ENCODE data around the gene MYOM3.

The MYOM3 gene

DNA sequence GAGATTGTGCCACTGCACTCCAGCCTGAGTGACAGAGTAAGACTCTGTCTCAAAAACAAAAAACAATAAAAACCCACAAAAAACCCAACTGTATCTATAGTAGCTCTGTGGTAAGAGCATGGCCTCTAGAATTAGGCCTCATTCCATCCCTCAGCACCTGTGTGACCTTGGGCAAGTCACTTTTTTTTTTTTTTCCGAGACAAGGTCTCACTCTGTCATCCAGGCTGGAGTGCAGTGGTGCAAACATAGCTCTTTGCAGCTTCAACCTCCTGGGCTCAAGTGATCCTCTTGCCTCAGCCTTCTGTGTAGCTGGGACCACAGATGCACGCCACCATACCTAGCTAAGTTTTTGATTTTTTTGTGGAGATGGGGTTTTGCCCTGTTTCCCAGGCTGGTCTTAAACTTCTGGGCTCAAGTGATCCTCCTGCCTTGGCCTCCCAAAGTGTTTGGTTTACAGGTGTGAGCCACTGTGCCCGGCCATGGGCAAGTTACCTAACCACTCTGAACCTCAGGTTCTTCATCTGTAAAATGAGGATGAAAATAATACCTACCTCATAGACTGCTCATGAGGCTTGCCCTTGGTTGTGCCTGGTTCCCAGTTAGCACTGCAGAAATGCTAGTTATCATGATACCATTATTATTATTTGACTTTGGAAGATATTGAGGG, 15.3 kb upstream of the MYOM3 start:
- DNase-seq (ENCODE audit: low read depth) = no peak

DNA sequence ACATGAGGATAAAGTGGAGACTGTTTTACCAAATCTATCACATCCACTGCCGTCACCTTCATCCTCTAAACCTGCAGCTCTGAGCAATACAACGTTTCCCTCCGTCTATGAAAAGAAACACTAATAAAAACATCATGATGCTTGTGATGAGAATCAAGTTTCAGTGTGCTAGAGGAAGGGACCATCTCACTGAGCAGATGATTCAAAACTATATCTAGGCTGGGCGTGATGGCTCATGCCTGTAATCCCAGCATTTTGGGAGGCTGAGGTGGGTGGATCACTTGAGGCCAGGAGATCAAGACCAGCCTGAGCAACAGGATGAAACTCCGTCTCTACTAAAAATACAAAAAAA, 14.7 kb upstream of the MYOM3 start:
- DNase-seq (ENCODE audit: low read depth) = no peak
- TF ChIP-seq, protein P1, sequence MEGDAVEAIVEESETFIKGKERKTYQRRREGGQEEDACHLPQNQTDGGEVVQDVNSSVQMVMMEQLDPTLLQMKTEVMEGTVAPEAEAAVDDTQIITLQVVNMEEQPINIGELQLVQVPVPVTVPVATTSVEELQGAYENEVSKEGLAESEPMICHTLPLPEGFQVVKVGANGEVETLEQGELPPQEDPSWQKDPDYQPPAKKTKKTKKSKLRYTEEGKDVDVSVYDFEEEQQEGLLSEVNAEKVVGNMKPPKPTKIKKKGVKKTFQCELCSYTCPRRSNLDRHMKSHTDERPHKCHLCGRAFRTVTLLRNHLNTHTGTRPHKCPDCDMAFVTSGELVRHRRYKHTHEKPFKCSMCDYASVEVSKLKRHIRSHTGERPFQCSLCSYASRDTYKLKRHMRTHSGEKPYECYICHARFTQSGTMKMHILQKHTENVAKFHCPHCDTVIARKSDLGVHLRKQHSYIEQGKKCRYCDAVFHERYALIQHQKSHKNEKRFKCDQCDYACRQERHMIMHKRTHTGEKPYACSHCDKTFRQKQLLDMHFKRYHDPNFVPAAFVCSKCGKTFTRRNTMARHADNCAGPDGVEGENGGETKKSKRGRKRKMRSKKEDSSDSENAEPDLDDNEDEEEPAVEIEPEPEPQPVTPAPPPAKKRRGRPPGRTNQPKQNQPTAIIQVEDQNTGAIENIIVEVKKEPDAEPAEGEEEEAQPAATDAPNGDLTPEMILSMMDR (conservative IDR thresholded peaks at IDR 0.05; ENCODE audit: low read depth, low read length) = no peak
- no peak overlapping the region for H3K4me3 ChIP-seq (ENCODE audit: low read depth, low read length)

More for the DNA sequence above, 15.3 kb upstream of the MYOM3 start:
- no peak overlapping the region for H3K4me3 ChIP-seq (ENCODE audit: low read depth, low read length)
- TF ChIP-seq, protein P1 (conservative IDR thresholded peaks at IDR 0.05; ENCODE audit: low read depth, low read length) = no peak

DNA sequence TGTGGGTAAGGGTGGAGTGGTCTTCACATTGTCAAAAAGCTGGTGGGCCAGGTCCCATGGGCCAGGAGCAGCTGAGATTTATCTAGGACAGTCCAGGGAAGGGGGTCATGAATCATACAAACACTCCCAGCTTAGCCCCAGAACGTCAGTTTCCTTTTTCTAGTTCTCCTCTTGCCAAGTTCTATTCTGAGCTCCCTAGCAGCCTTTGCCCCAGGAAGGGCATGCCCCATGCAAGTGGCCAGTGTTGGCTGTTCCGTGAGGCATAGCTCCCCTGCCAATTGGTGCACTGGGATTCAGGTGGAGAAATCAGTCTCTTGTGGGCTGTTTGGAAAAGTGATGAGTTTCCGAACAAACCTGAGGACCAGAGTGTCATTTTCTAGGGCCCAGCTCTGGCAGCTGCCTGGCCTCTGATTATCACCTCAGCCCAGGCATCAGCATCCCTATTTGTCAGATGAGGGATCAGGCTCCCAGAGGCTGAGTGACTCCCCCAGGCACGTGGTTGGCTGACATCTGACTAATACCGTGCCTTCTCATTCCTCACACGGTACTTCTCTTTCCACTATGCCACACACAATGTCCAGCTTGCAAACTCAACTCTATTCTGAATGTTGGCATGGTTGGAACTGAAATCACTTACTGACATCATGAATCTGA, 14.2 kb upstream of the MYOM3 start:
- no peak for DNase-seq (ENCODE audit: low read depth)
- TF ChIP-seq, protein P1 (conservative IDR thresholded peaks at IDR 0.05; ENCODE audit: low read depth, low read length) = no peak
- no peak overlapping the region for H3K4me3 ChIP-seq (ENCODE audit: low read depth, low read length)

DNA sequence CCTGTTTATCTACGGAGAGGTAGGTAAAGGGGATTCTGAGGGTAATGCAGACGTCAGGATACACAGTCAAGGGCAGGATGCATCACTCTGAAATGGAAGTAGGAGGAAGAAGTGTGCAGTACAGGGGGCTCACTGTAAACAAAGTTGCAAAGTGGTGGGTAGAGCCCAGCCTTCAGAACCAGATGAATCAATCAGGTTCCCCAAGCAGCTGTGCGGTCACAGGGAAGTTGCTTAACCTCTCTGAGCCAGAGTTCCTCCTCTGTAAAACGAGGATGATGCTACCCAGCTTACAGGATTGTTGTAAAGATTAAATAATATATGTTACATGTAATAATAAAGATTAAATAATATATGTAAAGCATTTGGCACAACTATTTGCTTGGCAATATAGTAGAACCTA, 13.5 kb upstream of the MYOM3 start:
- TF ChIP-seq, protein P1 (conservative IDR thresholded peaks at IDR 0.05; ENCODE audit: low read depth, low read length) = no peak
- no peak overlapping the region for H3K4me3 ChIP-seq (ENCODE audit: low read depth, low read length)
- DNase-seq (ENCODE audit: low read depth) = no peak

DNA sequence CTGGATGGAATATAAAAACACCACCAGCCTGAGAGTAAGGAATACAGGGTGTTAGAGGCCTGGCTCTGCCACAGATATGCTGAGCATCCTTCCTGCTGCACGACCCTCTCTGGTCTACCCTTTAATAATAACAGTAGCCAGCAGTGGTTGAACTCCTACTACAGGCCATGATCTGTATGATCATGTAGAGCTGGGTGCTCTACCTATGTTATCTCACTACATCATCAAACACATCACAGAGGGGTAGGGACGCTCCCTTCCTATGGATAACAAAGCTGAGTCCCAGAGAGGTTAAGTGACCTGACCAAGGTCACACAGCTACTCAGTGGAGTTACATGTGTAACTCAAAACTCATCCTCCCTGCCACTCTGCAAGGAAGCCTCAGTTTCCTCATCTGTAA, 13.0 kb upstream of the MYOM3 start:
- no peak for DNase-seq (ENCODE audit: low read depth)
- TF ChIP-seq, protein P1 (conservative IDR thresholded peaks at IDR 0.05; ENCODE audit: low read depth, low read length) = no peak

DNA sequence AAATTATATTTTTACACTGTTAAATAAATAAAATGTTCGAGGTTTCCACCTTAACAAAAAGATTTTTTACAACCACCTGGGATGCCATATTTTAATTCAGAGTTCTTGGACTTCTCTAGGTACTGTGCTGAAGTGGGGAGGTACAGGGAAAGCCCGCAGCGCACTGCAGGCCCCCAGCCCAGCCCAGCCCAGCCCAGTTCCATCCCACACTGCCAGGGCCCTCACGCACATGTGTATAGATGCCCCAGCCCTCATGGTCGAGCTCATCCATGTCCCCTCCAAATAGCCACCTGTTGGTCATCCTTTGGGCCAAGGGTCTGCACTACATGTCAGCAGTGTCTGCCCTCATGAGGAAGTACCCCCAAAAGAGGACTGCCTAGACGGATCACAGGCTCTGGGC, 11.7 kb upstream of the MYOM3 start:
- TF ChIP-seq, protein P1 (conservative IDR thresholded peaks at IDR 0.05; ENCODE audit: low read depth, low read length) = no peak
- no peak overlapping the region for H3K4me3 ChIP-seq (ENCODE audit: low read depth, low read length)
- DNase-seq (ENCODE audit: low read depth) = no peak

More for the DNA sequence above, 13.0 kb upstream of the MYOM3 start:
- H3K4me3 ChIP-seq (ENCODE audit: low read depth, low read length) = no peak overlapping the region

DNA sequence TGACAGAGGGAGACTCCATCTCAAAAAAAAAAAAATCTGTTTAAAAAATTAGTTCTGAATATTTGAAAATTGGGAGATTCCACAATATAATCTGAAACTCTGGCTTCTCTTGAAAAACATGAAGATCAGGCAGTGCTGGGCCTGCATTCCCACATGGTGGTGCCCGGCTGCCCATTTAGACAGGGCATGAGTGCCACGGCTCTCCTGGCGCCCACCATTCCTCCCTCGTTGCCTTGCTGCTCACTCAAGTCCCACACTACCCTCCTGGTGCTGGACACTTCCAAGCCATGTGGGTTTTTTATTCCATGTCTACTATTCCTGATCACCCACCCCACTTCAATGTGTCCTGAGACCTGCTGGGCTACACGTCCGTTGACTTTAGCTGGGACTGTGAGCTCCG, 10.8 kb upstream of the MYOM3 start:
- no peak overlapping the region for H3K4me3 ChIP-seq (ENCODE audit: low read depth, low read length)
- TF ChIP-seq, protein P1 (conservative IDR thresholded peaks at IDR 0.05; ENCODE audit: low read depth, low read length) = no peak
- DNase-seq (ENCODE audit: low read depth) = no peak
